Fibroblast of lung (primary cell): ENCODE data around the gene TRIM8. TPM values are rescaled to one million over a fixed set of nuclear protein-coding genes. Genes with fewer than 3 reads are reported as not detected.

Source experiments
- DNase-seq, 2 donors: peaks; one replicate each; pipeline versions ENCODE4 v3.0.0 to v3.0.0-alpha.2; 2010; ENCODE audit warnings: low read depth in 2 of 2
- H2AFZ ChIP-seq: 2 replicates; pipeline ENCODE4 v1.5.1; 2012; ENCODE audit warnings: low read length, control low read depth, inconsistent platforms
- H3K27ac ChIP-seq: 2 replicates; pipeline ENCODE4 v1.5.1; 2011; ENCODE audit warnings: low read length, control low read depth; ENCODE audit not compliant: insufficient read depth
- H3K27me3 ChIP-seq: 2 replicates; pipeline ENCODE4 v1.5.1; 2011; ENCODE audit warnings: mild to moderate bottlenecking, low read length; ENCODE audit not compliant: control insufficient read depth, insufficient read depth
- H3K36me3 ChIP-seq: 2 replicates; pipeline ENCODE4 v1.5.1; 2011; ENCODE audit warnings: low read length; ENCODE audit not compliant: control insufficient read depth, insufficient read depth
- H3K4me1 ChIP-seq: 2 replicates; pipeline ENCODE4 v1.5.1; 2011; ENCODE audit warnings: low read length; ENCODE audit not compliant: control insufficient read depth, insufficient read depth; ENCODE audit errors: extremely low read depth
- H3K4me2 ChIP-seq: 2 replicates; pipeline ENCODE4 v1.5.1; 2011; ENCODE audit warnings: low read length, control low read depth; ENCODE audit not compliant: insufficient read depth; ENCODE audit errors: extremely low read depth
- H3K4me3 ChIP-seq, 4 experiments: fragments of 200-600 bp in 1 of 4; sonication (generic) in 1 of 4; replicated peaks in 1 of 4; 2 replicates each; pipeline ENCODE4 v1.5.1; 2011 to 2016; ENCODE audit warnings: low read length in 4 of 4, low read depth in 3 of 4, mild to moderate bottlenecking in 3 of 4, control low read depth in 2 of 4, inconsistent platforms in 1 of 4, mixed read lengths in 1 of 4; ENCODE audit not compliant: insufficient read depth in 1 of 4; ENCODE audit errors: control extremely low read depth in 1 of 4
- H3K79me2 ChIP-seq: 2 replicates; pipeline ENCODE4 v1.5.1; 2012; ENCODE audit warnings: mild to moderate bottlenecking, low read length, inconsistent platforms; ENCODE audit not compliant: control insufficient read depth, insufficient read depth
- H3K9ac ChIP-seq: 2 replicates; pipeline ENCODE4 v1.5.1; 2011; ENCODE audit warnings: mild to moderate bottlenecking, low read length, control low read depth; ENCODE audit not compliant: insufficient read depth
- H3K9me3 ChIP-seq: 2 replicates; pipeline ENCODE4 v1.5.1; 2012; ENCODE audit warnings: low read depth, low read length; ENCODE audit not compliant: control insufficient read depth, insufficient read depth
- H4K20me1 ChIP-seq: 2 replicates; pipeline ENCODE4 v1.5.1; 2011; ENCODE audit warnings: low read length; ENCODE audit not compliant: control insufficient read depth, insufficient read depth; ENCODE audit errors: extremely low read depth
- EZH2 ChIP-seq: IDR thresholded peaks from 2 replicates; pipeline ENCODE4 v1.5.1; 2012; ENCODE audit warnings: low read length, control low read depth, mild to moderate bottlenecking; ENCODE audit errors: missing control alignments
- polyA plus RNA-seq, 2 donors: library from polyadenylated mRNA; depleted of rRNA in 1 of 2; stranded (reverse) in 1 of 2; unstranded in 1 of 2; fragments of >200 nt; gene quantifications; 2 replicates each; pipeline ENCODE4 v1.2.1, GENCODE V29; 2011 to 2012; ENCODE audit warnings: missing spikeins in 1 of 2
- total RNA-seq: library from RNA; depleted of rRNA; stranded (reverse); fragments of >200 nt; gene quantifications from 2 replicates; pipeline ENCODE4 v1.2.1, GENCODE V29; 2014
- TF ChIP-seq, protein P1 (sequence below), 2 donors: IDR thresholded peaks in 1 of 2; conservative IDR thresholded peaks in 1 of 2; 1 replicate in 1 of 2; 2 replicates in 1 of 2; pipeline ENCODE4 v1.5.1; 2011 to 2012; ENCODE audit warnings: low read length in 2 of 2, control low read depth in 1 of 2, inconsistent platforms in 1 of 2, low read depth in 1 of 2, mild to moderate bottlenecking in 1 of 2

The TRIM8 gene
- total and polyA plus RNA-seq, 2 donors (not counting 1 experiment from before 2014, with no cell fraction given): 93.2 to 143 TPM

DNA sequence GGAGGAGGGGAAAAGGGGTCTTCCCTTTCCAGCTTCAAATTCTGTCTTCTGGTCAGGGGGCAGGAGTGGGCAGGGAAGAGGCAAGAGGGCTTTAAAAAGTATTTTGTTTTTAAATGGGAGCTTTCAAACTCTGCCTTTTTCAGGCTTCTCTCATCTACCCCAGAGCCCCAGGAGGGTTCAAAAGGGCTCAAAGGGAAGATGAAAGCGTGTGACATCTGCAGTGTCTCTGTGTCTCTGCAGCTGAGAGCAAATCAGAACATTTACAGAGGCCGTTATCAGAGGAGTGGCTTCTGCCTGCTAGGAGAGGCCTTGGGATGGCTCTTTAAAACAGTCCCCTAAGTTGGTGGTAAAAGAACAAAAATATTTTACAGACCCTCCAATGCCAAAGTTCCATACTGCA is 30.3 kb downstream of the TRIM8 start:
- Histone ChIP-seq H3K27me3 (no peaks in the 10 kb centered on the region), H3K36me3 (no peaks in the 10 kb centered on the region), H3K4me3 (peak overlapping the region in 1 of 4 experiments; percentile 35), H4K20me1 (no peaks in the 10 kb centered on the region), H3K4me2 (peak overlapping the region; percentile 75), H2AFZ (no peak overlapping the region), H3K4me1 (peaks cover 58% of the 10 kb centered on the region), H3K27ac (peak overlapping the region; percentile 81), H3K9ac (no peak overlapping the region), H3K79me2 (no peaks in the 10 kb centered on the region), H3K9me3 (no peaks in the 10 kb centered on the region)
- DNase-seq: no peak
- TF ChIP-seq, protein P1, sequence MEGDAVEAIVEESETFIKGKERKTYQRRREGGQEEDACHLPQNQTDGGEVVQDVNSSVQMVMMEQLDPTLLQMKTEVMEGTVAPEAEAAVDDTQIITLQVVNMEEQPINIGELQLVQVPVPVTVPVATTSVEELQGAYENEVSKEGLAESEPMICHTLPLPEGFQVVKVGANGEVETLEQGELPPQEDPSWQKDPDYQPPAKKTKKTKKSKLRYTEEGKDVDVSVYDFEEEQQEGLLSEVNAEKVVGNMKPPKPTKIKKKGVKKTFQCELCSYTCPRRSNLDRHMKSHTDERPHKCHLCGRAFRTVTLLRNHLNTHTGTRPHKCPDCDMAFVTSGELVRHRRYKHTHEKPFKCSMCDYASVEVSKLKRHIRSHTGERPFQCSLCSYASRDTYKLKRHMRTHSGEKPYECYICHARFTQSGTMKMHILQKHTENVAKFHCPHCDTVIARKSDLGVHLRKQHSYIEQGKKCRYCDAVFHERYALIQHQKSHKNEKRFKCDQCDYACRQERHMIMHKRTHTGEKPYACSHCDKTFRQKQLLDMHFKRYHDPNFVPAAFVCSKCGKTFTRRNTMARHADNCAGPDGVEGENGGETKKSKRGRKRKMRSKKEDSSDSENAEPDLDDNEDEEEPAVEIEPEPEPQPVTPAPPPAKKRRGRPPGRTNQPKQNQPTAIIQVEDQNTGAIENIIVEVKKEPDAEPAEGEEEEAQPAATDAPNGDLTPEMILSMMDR (conservative IDR thresholded peaks at IDR 0.05 in 1 of 2, IDR thresholded peaks at IDR 0.05 in 1 of 2; ENCODE audit: low read depth in 1 of 2, low read length in 2 of 2): no peak
- no peak for TF ChIP-seq EZH2

DNA sequence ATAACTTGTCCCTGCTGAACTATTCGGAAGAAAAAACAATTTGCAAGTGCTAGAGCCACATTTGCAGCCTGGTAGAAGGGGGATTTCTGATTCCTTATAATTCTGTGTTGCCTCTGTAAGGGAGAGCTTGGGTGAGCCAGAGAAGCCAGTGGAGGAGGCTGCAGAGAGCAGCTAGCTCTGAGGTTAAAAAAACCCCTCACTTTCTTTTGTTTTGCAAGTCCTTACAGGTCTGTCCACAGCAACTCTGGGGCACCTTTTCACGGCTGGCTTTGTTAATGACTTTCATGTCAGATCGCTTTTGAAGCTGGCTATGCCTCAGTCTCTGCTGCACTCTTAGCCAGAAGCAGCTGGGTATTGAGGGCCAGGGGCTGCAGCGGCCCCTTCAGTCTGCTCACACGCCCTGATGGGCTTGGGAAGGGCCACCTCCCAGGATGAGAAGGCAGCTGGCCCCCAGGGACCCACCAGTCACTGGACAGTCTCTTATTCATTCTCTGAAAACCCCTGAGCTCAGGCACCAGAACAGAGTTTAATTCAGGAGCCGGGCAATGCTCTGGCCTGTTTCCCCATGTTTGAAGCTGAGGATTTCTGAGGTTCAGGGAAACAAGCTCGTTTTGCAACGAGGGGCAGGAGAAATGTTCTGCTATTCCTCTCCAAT is 30.9 kb downstream of the TRIM8 start:
- H3K9ac ChIP-seq: peak overlapping the region; percentile 46
- peak overlapping the region; percentile 81 for H3K27ac ChIP-seq
- H3K4me1 ChIP-seq: peaks cover 53% of the 10 kb centered on the region
- no peaks in the 10 kb centered on the region for H3K36me3 ChIP-seq
- H2AFZ ChIP-seq: no peak overlapping the region
- H4K20me1 ChIP-seq: no peaks in the 10 kb centered on the region
- H3K27me3 ChIP-seq: no peaks in the 10 kb centered on the region
- DNase-seq: no peak
- H3K4me3 ChIP-seq: peak overlapping the region in 1 of 4 experiments; percentile 27
- TF ChIP-seq, protein P1 (conservative IDR thresholded peaks at IDR 0.05 in 1 of 2, IDR thresholded peaks at IDR 0.05 in 1 of 2; ENCODE audit: low read depth in 1 of 2, low read length in 2 of 2): no peak
- no peak for TF ChIP-seq EZH2
- H3K79me2 ChIP-seq: no peaks in the 10 kb centered on the region
- peak overlapping the region; percentile 75 for H3K4me2 ChIP-seq
- no peaks in the 10 kb centered on the region for H3K9me3 ChIP-seq

DNA sequence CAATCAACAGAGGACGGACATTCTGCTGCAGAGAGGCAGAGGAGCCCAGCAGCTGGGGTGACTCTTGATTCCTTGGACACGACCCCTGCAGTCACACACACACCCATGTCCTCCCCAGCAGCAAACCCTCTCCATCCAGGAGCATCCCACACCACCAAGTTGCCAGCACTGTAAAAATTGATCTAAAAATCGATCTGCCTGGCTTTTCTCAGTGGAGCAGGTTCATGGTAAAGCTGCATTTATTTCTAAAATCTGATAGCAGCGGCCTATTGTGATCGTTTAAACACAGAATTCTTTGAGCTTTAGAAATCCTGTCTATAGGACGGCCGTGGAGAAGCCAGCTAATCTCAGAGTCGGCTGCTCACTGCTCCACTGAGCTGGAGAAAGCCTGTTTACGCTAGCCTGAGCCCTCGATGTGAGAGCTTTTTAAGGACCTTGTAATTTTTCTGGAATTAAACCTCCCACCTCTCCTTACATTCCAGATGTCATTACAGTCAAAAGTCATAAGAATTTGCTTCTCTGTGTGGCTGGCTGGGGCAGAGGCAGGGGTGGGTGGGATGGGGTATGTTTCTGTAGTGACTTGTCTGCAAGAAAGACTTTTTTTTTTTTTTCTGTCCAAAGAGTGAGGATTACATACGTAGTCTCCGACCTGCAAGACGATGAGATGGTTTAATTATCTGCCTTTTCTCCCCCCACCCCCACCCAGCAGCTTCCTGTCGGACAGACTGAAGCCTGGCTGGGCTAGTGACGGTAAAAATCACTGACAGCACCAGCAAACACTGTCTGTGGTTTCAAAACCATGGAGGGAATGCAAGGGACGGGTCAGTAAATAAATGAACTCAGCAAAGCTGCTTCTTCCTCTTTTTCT is 31.6 kb downstream of the TRIM8 start:
- TF ChIP-seq, protein P1 (conservative IDR thresholded peaks at IDR 0.05 in 1 of 2, IDR thresholded peaks at IDR 0.05 in 1 of 2; ENCODE audit: low read depth in 1 of 2, low read length in 2 of 2): no peak
- no peak for TF ChIP-seq EZH2
- Histone ChIP-seq H3K9me3 (no peaks in the 10 kb centered on the region), H3K27ac (peak overlapping the region; percentile 81), H3K9ac (peak overlapping the region; percentile 46), H3K79me2 (no peaks in the 10 kb centered on the region), H4K20me1 (no peaks in the 10 kb centered on the region), H3K27me3 (no peaks in the 10 kb centered on the region), H3K4me2 (peak overlapping the region; percentile 75), H3K4me1 (peaks cover 51% of the 10 kb centered on the region), H3K36me3 (no peaks in the 10 kb centered on the region), H2AFZ (no peak overlapping the region), H3K4me3 (peak overlapping the region in 2 of 4 experiments; percentile 19 to 27)
- peak; percentile 91 to 98 for DNase-seq
